ENCODE results near the gene UBE2G2. TPM values are rescaled to one million over a fixed set of nuclear protein-coding genes. Genes with fewer than 3 reads are reported as not detected.
A peak's percentile ranks its signal among the peaks of the same experiment; 100 is the strongest.

The UBE2G2 gene
- total and polyA plus RNA-seq, 5 donors: 39.6 to 69.8 (median 61.6) TPM

- ATAC-seq: no peak
- Histone ChIP-seq H3K27ac (ENCODE audit: low read length) (no peak overlapping the region), H3K27me3 (ENCODE audit: control insufficient read depth, insufficient read depth) (no peaks in the 10 kb centered on the region), H3K4me3 (ENCODE audit: low read length) (no peak overlapping the region), H3K9me3 (ENCODE audit: control insufficient read depth, low read length) (no peaks in the 10 kb centered on the region), H3K4me1 (ENCODE audit: control insufficient read depth, insufficient read depth, low read length) (no peaks in the 10 kb centered on the region)
- WGBS: 98% methylated on average over 6 of the region's 6 CpGs
- intact Hi-C loops (cut with DNase I): no loop called here
- DNase-seq: no peak
Observed at GRCh38 chr21:44784810-44785209, 16.8 kb downstream of the UBE2G2 start.

- no peaks in the 10 kb centered on the region for H3K9me3 ChIP-seq (ENCODE audit: control insufficient read depth, low read length)
- DNase-seq (no peak), ATAC-seq (no peak)
- no peaks in the 10 kb centered on the region for H3K27me3 ChIP-seq (ENCODE audit: control insufficient read depth, insufficient read depth)
- H3K4me3 ChIP-seq (ENCODE audit: low read length): no peak overlapping the region
- WGBS: 89% methylated on average over 5 of the region's 5 CpGs
- no peak overlapping the region for H3K27ac ChIP-seq (ENCODE audit: low read length)
- intact Hi-C loops (cut with DNase I): no loop called here
- H3K4me1 ChIP-seq (ENCODE audit: control insufficient read depth, insufficient read depth, low read length): peaks cover 4% of the 10 kb centered on the region
Observed at GRCh38 chr21:44783020-44783696, 18.5 kb downstream of the UBE2G2 start.

GRCh38 chr21:44780767-44781459 is 20.7 kb downstream of the UBE2G2 start:
- ATAC-seq: peak in 1 of 2 donors; percentile 26
- intact Hi-C loops (cut with DNase I): no loop called here

GRCh38 chr21:44780137-44780502 is 21.5 kb downstream of the UBE2G2 start:
- Histone ChIP-seq H3K9me3 (ENCODE audit: control insufficient read depth, low read length) (no peaks in the 10 kb centered on the region), H3K27me3 (ENCODE audit: control insufficient read depth, insufficient read depth) (no peaks in the 10 kb centered on the region), H3K4me3 (ENCODE audit: low read length) (no peak overlapping the region), H3K4me1 (ENCODE audit: control insufficient read depth, insufficient read depth, low read length) (peaks cover 4% of the 10 kb centered on the region), H3K27ac (ENCODE audit: low read length) (no peak overlapping the region)
- WGBS: 83% methylated on average over 7 of the region's 7 CpGs
- intact Hi-C loops (cut with DNase I): no loop called here
- ATAC-seq (no peak), DNase-seq (no peak)

More at GRCh38 chr21:44780767-44781459, 20.7 kb downstream of the UBE2G2 start:
- WGBS: 67% methylated on average over 16 of the region's 16 CpGs
- no peaks in the 10 kb centered on the region for H3K27me3 ChIP-seq (ENCODE audit: control insufficient read depth, insufficient read depth)
- H3K27ac ChIP-seq (ENCODE audit: low read length): no peak overlapping the region
- no peaks in the 10 kb centered on the region for H3K9me3 ChIP-seq (ENCODE audit: control insufficient read depth, low read length)
- no peak for DNase-seq
- H3K4me3 ChIP-seq (ENCODE audit: low read length): no peak overlapping the region
- peaks cover 4% of the 10 kb centered on the region for H3K4me1 ChIP-seq (ENCODE audit: control insufficient read depth, insufficient read depth, low read length)

GRCh38 chr21:44779417-44780136 is 22.0 kb downstream of the UBE2G2 start:
- Histone ChIP-seq H3K4me3 (ENCODE audit: low read length) (no peak overlapping the region), H3K27me3 (ENCODE audit: control insufficient read depth, insufficient read depth) (no peaks in the 10 kb centered on the region), H3K27ac (ENCODE audit: low read length) (no peak overlapping the region), H3K4me1 (ENCODE audit: control insufficient read depth, insufficient read depth, low read length) (peaks cover 4% of the 10 kb centered on the region), H3K9me3 (ENCODE audit: control insufficient read depth, low read length) (no peaks in the 10 kb centered on the region)
- no peak for DNase-seq
- peak; percentile 36 to 59 for ATAC-seq
- WGBS: 85% methylated on average over 17 of the region's 17 CpGs
- intact Hi-C loops (cut with DNase I): no loop called here

- no peak for DNase-seq
- 92% methylated on average over 6 of the region's 6 CpGs for WGBS
- ATAC-seq: no peak
- no peaks in the 10 kb centered on the region for H3K9me3 ChIP-seq (ENCODE audit: control insufficient read depth, low read length)
- intact Hi-C loops (cut with DNase I): no loop called here
- no peak overlapping the region for H3K27ac ChIP-seq (ENCODE audit: low read length)
- H3K4me1 ChIP-seq (ENCODE audit: control insufficient read depth, insufficient read depth, low read length): peaks cover 4% of the 10 kb centered on the region
- H3K27me3 ChIP-seq (ENCODE audit: control insufficient read depth, insufficient read depth): no peaks in the 10 kb centered on the region
- no peak overlapping the region for H3K4me3 ChIP-seq (ENCODE audit: low read length)
Observed at GRCh38 chr21:44778983-44779382, 22.6 kb downstream of the UBE2G2 start.

- intact Hi-C loops (cut with DNase I): no loop called here
- ATAC-seq (no peak), DNase-seq (no peak)
- Histone ChIP-seq H3K4me1 (ENCODE audit: control insufficient read depth, insufficient read depth, low read length) (peaks cover 4% of the 10 kb centered on the region), H3K27me3 (ENCODE audit: control insufficient read depth, insufficient read depth) (no peaks in the 10 kb centered on the region), H3K4me3 (ENCODE audit: low read length) (no peak overlapping the region), H3K9me3 (ENCODE audit: control insufficient read depth, low read length) (no peaks in the 10 kb centered on the region), H3K27ac (ENCODE audit: low read length) (no peak overlapping the region)
- 88% methylated on average over 8 of the region's 8 CpGs for WGBS
Observed at GRCh38 chr21:44778499-44778911, 23.1 kb downstream of the UBE2G2 start.

- DNase-seq (no peak), ATAC-seq (no peak)
- Histone ChIP-seq H3K9me3 (ENCODE audit: control insufficient read depth, low read length) (no peaks in the 10 kb centered on the region), H3K27me3 (ENCODE audit: control insufficient read depth, insufficient read depth) (no peaks in the 10 kb centered on the region), H3K4me1 (ENCODE audit: control insufficient read depth, insufficient read depth, low read length) (peaks cover 4% of the 10 kb centered on the region), H3K27ac (ENCODE audit: low read length) (no peak overlapping the region), H3K4me3 (ENCODE audit: low read length) (no peak overlapping the region)
- intact Hi-C loops (cut with DNase I): no loop called here
- WGBS: 92% methylated on average over 5 of the region's 5 CpGs
Observed at GRCh38 chr21:44778094-44778493, 23.5 kb downstream of the UBE2G2 start.

- DNase-seq (peak in 1 of 3 donors; percentile 26), ATAC-seq (no peak)
- WGBS: 97% methylated on average over 8 of the region's 8 CpGs
- intact Hi-C loops (cut with DNase I): no loop called here
- Histone ChIP-seq H3K9me3 (ENCODE audit: control insufficient read depth, low read length) (no peaks in the 10 kb centered on the region), H3K4me1 (ENCODE audit: control insufficient read depth, insufficient read depth, low read length) (peaks cover 4% of the 10 kb centered on the region), H3K27me3 (ENCODE audit: control insufficient read depth, insufficient read depth) (no peaks in the 10 kb centered on the region), H3K4me3 (ENCODE audit: low read length) (no peak overlapping the region), H3K27ac (ENCODE audit: low read length) (no peak overlapping the region)
Observed at GRCh38 chr21:44774972-44775371, 26.6 kb downstream of the UBE2G2 start.

- Histone ChIP-seq H3K27ac (ENCODE audit: low read length) (no peak overlapping the region), H3K27me3 (ENCODE audit: control insufficient read depth, insufficient read depth) (no peaks in the 10 kb centered on the region), H3K4me3 (ENCODE audit: low read length) (no peak overlapping the region), H3K4me1 (ENCODE audit: control insufficient read depth, insufficient read depth, low read length) (no peaks in the 10 kb centered on the region), H3K9me3 (ENCODE audit: control insufficient read depth, low read length) (no peaks in the 10 kb centered on the region)
- peak in 1 of 3 donors; percentile 37 for DNase-seq
- intact Hi-C loops (cut with DNase I): no loop called here
- ATAC-seq: no peak
- WGBS: 92% methylated on average over 20 of the region's 20 CpGs
Observed at GRCh38 chr21:44773291-44773932, 28.2 kb downstream of the UBE2G2 start.

All from right cardiac atrium (tissue), 5 donors.